8988T (cell line): ENCODE data around the gene MYOF.
"Not testable (repeated sequence)": the region's sequence is repeated elsewhere in the genome, so short reads cannot be mapped to it uniquely, and the experiment has no call there.

Experiments used
- DNase-seq: peaks from one replicate; pipeline ENCODE4 v3.0.0; 2011

MYOF gene

DNA sequence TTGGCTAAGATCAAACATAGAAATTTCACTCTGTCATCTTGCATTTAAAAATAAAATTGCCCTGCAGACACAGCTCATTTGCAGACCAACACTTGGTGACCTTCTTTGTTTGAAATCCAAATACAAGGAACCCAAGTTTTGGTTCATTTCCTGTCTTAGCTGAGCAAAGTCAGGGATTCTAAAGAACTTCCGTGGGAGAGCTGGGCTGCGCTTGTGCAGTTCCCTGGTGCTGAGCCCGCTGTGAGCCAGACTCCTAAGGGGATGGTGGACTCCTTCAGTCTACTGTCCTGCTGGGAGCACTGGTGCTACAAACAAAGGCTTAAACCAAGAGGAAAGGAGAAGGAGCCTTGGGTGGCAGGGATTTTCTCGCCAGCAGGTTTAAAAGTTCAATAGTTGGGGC lies 60.0 kb downstream of the MYOF start:
- DNase-seq, result no peak

DNA sequence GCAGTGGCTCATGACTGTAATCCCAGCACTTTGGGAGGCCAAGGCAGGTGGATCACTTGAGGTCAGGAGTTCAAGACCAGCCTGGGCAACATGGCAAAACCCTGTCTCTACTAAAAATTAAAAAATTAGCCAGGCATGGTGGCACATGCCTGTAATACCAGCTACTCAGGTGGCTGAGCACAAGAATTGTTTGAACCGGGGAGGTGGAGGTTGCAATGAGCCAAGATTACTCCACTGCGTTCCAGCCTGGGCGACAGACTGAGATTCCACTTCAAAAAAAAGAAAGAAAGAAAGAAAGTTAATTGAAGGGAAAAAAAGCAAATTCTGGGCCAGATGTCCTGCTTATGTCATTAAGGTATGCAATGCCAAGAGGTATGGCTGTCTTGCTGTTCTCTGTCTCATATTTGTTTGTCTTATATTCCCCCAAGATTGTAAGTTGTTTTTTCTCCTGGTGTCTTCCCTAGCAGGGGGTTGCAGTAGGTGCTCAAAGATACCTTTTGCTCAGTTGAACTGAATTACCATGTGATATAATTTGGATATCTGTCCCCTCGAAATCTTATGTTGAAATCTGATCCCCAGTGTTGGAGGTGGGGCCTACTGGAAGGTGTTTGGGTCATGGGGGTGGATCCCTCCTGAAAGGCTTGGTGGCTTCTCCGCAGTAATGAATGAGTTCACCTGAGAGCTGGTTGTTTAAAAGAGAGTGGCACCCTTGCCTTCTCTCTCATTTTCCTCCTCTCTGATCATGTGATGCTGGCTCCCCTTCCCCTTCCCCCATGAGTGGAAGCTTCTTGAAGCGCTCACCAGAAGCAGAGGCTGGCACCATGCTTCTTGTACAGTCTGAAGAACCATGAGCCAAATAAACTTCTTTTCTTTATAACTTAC lies 60.9 kb downstream of the MYOF start:
- DNase-seq, result no peak

DNA sequence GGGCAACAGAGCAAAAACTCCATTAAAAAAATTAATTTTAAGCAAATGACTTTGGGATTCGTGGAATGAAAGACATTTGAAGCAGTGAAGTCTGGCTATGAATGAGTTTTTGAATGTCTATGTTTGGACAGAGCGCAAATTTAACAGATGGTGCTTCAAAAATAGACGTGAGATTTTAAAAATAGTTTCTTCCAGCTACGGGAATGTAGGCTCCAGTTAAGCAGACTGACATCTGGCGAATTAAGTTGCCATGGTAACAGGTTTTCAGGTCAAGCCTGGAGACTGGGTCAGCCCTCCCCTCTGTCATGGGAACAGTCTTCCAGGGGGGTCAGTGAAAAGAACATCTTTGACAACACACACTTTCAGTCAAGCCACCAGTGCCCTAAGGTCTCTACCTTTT lies 62.0 kb downstream of the MYOF start:
- DNase-seq, result no peak

DNA sequence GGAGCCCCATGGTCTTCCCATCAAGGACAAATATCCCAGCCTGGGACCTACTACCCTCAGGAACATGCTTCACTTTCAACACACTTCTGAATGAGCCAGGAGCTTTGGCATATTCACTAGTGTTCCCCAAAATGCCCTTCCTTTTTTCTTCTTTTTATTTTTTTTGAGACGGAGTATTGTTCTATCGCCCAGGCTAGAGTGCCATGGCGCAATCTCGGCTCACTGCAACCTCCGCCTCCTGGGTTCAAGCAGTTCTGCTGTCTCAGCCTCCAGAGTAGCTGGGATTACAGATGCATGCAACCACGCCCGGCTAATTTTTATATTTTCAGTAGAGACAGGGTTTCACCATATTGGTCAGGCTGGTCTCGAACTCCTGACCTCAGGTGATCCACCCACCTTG lies 63.1 kb downstream of the MYOF start:
- not testable (repeated sequence) for DNase-seq

DNA sequence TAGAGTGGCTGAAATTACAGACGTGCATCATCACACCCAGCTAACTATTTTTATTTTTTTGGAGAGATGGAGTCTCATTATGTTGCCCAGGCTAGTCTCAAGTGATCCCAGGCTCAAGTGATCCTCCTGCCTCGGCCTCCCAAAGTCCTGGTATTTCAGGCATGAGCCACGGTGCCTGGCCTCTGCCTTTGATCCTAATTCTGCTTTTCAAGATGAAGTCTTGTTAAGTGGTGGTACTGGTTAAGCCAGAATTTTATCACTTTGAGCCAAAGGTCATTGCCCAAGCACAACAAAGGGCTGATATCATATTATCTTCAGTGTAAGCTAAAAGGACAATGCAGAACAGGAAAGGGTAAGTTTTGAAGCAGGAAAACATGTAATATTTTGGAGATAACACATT lies 64.2 kb downstream of the MYOF start:
- no peak for DNase-seq

DNA sequence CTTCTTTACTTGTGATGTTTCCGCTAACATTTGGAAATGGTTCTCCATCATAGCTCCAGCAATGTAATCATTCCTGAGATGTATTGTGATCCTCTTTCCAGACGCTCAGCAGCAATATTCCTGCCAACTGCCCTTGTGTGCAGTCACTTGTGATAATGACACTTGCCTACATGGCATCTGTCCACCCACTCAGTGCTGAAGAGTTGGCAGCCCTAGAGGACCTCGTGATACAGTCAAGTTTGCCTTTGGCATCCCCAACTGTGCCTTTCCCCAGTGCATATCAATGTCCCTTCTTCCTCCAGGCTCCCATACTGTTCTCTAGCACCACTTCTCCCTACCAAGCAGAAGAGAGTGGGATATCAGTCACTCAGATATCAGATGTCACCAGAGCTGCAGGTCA lies 64.9 kb downstream of the MYOF start:
- DNase-seq, result no peak

DNA sequence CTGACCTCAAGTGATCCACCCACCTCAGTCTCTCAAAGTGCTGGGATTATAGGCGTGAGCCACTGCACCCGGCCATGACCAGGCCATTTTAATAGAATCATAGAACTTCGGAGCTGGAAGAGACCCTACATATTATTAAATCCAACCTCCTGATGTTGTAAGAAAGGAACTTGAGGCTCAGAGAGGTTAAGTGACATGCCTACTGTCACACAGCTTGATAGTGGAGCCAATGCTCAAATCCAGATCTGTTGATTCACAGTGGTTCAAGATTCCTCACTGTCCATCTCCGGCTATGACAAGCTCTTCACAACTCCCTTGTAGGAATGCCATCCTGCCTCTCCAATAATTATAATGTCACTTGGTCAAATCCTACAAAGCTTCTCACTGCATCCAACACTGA lies 65.3 kb downstream of the MYOF start:
- no peak for DNase-seq

DNA sequence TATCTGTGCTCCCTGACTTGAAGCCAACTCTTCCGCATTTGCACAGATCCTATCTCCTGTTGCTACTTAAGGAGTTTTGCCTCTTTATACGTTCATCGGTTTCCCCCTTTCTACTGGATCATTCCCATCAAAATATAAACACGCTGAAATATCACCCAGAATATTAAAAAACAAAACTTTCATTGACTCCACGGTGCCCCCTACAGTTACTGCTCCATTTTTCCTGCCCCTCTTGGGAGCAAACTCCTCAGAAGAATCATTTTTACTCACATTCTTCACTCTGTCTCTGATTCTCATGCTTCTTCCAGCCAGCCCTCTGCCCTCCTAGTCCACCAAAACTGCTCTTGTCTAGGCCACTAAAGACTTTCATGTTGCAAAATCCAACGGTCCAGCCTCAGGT lies 66.4 kb downstream of the MYOF start:
- no peak for DNase-seq

DNA sequence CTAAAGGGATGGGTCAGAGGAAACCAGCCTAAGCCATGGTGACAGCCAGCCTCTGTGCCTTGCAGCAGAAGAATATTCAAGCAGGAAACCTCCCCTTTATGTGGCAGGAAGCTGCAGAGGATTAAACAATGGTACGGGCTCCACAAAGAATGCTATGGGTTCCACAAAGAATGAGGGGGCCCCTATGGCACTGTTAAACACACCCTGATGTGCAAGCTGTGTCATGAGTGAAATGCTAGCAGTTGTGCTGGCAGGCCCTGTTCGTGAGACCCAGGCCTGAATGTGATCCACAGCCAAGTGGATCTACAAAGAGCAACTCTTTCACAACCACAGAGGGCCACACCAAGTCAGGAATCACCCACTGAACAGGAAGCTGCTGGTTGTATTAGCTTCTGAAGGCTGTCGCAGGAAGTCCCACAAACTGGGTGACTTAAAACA lies 68.9 kb downstream of the MYOF start:
- no peak for DNase-seq

DNA sequence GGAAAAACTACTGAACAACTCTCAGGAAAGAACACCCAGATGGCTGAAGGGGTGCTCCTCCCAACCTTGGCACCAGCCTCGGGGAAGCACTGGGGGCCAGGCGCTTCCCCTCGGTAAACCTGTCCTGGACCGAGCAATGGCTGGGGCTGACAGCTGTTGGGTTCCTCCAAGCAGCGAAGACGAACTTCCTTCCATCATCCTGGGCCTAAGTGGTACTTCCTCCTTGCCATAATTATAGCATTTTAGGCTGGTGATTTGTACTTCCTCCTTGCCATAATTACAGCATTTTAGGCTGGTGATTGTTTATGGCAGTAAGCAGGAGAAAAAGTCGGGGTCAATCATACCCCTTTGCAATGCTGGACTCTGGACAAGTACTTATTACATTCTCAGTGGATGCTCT lies 69.3 kb downstream of the MYOF start:
- DNase-seq, result no peak

DNA sequence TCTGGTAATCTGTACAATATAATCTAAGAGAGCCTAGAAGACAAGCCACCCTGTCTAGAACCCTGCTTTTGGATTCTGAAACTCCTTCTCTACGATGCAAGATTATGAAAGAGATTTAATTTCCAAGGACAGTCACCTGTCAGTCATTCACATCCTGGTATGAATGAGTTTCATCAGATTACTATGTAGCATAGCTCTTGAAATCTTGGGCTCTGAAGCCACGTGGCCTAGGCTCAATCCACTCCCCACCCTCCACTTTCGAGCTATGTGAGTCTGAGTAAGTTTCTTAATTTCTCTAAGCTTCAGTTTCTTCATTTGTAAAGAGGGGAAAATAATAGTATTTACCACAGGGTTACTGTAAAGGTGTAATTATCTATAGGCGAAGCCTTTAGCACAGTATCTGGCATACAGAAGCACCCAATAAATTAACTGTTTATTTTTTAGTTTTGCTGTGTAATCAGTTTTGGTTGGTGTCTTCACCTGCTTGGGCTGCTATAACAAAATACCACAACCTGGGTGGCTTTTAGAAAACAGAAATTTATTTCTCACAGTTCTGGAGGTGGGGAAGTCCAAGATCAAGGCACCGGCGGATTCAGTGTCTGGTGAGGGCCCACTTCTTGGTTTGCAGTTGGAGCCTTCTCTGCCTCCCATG lies 71.3 kb downstream of the MYOF start:
- no peak for DNase-seq

DNA sequence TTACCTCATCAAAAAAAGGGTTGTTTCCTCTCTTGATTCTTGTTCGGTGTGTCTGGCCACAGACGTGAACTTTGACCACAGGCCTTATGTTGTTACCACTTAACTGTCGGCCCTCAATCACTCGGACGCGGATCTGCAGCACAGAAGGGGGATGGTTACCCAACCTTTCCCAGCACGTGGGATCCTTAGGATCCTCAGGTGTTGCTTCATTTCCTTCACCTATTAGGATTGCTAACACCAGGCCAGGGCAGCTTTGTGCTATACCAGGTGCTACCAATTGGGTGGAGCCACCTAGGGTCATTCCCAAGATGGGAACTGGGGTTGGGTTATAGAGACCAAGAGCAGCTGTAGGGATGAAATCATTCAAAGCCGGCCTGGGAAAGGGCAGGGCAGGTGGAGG lies 73.4 kb downstream of the MYOF start:
- DNase-seq, result no peak

DNA sequence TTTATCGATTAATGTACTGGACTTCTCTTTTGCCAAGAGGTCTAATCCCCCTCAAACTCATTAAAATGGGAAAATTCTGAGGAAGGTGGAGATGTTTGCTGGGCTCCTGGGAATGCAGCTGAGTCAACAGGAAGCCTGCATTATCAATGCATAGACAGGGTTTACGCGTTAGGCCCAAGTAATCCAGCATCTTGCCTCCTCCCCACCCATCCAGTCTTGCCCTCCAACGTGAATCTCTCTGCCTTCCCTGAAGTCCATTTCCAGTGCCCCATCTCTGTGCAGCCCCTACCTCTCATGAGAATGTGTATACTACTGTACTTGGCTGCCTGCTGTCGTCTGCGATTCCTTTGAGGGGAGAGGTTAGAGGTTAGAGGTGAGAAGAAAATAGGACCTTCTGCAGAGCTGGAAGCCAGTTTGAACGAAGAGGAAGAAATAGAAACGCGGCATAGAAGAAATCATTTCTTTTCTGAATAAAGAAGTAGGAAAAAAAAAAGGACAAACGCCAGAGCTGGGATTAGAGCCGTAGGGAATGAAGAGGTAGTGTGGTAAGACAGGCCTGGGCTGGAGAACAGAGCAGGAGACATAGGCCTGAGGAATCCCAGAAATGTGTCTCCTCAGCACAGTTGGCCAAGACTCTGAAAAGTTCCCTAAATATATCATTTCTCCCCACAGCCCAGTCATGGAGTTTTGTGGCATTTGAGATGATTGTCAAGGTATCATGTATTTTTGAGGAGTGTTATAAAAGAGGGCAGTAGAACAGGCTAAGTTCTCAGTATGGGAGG lies 75.6 kb downstream of the MYOF start:
- DNase-seq, result no peak

DNA sequence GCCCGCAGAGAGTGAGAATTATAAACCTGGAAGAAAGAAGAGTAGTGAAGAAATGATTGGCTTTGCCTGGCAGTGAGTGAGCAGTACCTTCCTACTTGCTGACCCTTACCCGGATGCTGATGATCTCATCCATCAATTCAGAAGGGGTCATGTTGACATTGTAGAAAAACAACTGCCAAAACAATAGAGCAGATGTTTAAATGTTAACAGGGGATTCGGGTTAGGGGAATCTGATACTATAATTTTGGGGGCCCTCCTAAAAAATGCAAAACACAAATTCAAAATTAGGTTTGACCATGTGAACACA lies 78.1 kb downstream of the MYOF start:
- DNase-seq, result no peak

DNA sequence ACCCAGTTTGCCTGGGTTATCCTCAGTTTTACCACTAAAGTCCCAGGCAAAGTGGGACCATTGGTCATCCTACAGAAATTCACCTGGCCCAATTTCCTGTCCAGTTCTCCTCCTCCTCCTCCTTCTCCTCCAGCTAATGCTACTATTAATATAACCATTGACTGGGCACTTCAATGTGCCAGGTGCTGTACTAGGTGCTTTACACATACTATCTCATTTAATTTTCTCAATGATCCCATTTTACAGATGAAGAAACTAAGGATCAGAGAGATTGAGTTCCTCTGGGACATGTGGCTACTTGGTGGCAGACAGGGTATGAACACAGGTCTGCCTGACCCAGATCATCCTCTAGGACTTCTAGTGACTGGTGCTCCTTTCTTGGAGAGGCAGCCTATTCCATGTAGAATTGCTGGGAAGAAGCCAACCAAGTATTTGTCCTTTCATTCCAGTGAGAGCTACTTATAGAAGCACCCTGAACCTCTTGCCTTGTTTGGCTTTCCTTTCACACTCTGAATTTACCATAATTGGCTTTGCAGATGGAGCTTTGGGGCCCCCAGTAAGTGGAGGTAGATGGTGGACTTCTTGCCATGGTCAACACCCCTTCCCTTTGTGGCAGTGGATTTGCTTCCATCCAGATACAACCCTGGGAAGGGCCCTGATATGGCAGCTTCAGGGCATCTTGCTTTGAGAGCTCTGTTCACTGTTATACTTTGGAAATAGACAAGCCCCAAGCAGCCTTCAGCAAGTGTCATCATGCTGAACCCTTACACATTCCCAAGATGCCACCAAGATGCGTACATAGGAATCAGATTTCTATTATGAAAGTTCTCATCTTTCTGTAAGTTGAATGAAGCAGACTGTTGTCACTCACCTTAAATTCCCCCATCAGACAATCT lies 78.7 kb downstream of the MYOF start:
- no peak for DNase-seq

DNA sequence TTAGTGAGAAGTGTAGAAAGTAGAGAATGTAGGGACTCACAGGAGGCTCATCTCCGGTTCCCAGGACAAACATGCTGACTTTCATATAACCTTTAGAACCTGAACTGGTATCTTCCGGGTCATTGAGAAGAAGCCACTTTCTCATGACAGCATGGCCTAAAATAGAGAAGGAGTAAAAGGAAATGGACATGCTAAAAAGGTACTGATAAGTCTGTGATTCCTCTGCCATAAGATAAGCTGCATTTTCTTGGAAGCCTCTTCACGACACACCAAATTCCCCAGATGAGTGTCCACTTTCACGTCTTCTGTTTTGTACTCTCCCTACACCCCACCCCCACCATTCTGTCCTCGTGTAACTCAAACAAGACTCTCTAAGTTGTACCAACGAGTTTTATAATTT lies 79.9 kb downstream of the MYOF start:
- DNase-seq, result no peak

DNA sequence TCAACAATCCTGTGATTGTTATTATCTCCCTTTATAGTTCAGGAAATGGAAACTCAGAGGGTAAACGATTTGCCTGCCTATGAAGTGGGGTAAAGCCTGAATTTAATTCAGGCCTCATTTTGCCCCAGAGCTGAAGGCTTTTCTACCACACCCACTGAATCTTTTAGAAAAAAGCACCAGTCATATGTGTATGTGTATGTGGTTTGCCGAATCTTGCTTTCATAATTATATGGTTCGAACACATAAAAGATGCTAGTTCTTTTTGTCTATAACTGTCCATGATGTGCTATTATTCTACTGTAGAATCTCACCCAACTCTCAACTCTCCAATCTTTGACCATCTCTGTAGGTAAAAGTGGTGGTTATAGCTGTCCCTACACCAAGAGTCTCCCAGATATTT lies 83.6 kb downstream of the MYOF start:
- DNase-seq, result no peak

DNA sequence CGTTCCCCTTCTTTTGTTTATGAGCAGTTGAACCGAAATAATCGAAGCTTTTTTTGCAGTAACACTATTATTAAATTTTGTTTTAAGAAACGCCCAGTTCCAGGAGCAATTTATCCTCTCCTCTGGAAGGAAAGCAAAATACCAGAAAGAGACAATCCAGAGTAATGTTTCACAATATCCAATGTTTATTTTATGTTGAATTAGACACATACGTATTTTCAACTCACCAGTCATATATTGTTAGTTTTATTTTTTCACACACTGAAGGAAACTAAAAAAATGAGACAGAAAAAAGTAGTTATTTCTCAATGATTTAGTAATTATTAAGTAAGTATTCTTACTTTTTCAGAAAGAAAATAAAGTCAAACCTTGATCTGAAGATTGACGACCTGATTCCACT lies 85.1 kb downstream of the MYOF start:
- DNase-seq, result no peak

DNA sequence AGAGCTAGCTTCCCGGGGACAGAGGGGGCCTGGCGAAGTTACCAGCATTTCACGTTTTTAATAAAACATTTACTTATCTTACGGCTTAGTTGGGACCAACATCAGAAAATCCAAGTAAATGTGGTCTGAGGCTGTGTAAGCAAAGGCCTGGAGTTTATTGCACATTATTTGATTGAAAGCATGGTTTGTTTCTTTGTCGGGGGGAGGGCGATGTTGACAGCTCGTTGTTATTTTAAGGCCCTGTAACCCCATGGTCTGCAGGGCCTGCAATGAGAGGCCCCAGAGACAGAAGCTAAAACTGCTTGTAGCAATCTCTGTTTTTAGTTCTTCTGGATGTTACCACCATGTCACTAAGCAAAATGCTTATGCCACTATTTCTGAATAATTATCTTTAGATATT lies 88.9 kb downstream of the MYOF start:
- no peak for DNase-seq

DNA sequence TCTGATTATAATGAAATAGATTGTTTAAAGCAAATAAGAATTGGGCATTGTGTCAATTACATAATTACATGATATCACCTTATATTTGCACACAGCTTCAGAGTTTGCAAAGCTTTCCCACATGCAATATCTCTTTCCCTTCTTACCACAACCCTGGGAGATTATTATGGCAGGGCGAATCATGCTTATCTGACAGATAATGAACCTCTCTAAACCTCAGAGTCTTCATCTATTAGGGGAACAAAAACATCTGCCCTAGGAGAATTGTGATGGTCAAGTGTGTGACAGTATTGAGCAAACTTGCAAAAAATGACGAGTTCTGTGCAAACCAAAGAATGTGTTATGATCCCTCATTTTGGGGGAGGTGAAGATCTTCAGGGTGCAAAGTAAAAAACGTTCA lies 90.0 kb downstream of the MYOF start:
- DNase-seq, result no peak

DNA sequence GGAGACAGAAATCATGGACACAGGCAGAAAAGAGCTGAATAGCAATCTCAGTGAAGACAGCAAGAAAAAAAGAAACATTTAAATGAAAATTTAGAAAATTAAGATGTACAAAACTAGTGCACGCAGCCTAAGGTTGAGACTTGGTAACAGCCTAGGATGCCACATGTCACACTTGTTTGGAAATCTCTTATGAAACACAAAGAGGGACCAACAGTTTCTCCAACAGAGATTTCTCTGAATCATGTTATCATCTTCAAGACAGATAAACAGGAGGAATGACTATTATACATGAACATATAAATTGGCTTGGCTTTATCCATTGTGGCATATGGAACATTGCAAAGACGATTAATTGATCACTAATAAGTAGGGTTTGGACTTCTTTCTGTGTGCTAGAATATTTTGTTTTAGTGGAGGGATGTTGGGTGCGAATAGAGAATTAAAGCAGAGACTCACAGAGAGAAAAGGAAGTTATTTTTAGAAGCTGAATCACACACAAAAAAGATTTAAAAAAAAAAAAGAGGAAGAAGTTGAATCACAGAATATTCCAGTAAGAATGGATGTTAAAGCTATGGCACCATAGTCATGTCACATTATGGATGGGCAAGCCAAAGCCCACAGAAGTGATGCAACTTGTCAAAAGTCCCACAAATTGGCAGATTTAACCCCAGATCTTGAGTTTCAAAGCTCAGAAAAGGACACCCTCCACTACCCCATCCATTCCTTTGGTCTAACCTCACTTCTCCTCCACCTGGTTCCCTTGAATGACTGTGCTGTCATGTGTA lies 91.6 kb downstream of the MYOF start:
- no peak for DNase-seq
